ENCODE results near the gene ICAM2.

DNA sequence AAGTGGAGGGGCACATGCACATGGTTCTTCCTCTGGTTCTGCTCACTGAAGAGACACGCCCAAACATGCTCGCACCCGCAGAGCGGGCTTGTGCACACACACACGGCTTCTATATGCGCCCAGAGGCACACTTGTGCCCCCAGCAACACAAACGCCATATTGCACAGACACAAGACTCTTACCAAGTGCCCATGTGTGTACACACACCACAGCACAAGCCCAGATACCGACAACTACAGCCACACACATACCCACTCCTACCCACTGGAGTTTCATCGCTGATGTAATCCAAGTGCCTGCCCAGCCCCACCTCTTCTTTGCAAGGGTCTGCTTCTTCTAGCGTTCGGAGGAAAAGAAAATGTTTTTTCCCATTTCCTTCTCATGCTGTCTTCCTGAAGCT, 28.8 kb downstream of the ICAM2 start:
- TF ChIP-seq, protein P1, sequence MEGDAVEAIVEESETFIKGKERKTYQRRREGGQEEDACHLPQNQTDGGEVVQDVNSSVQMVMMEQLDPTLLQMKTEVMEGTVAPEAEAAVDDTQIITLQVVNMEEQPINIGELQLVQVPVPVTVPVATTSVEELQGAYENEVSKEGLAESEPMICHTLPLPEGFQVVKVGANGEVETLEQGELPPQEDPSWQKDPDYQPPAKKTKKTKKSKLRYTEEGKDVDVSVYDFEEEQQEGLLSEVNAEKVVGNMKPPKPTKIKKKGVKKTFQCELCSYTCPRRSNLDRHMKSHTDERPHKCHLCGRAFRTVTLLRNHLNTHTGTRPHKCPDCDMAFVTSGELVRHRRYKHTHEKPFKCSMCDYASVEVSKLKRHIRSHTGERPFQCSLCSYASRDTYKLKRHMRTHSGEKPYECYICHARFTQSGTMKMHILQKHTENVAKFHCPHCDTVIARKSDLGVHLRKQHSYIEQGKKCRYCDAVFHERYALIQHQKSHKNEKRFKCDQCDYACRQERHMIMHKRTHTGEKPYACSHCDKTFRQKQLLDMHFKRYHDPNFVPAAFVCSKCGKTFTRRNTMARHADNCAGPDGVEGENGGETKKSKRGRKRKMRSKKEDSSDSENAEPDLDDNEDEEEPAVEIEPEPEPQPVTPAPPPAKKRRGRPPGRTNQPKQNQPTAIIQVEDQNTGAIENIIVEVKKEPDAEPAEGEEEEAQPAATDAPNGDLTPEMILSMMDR (IDR thresholded peaks at IDR 0.05): no peak
- TF ChIP-seq POLR2A (IDR thresholded peaks at IDR 0.05): no peak

Measured in tibial nerve (tissue), 3 donors.